NOMO-1 treated with DMSO at 0.1 percent for 48 hours (cell line): Measurements from ENCODE around the gene TWIST2.
A peak's percentile ranks its signal among the peaks of the same experiment; 100 is the strongest.

ENCODE experiments used
- DNase-seq: peaks from one replicate; lab custom pipeline; 2025; ENCODE audit not compliant: unreplicated experiment; lab: John Stamatoyannopoulos, UW

Gene TWIST2

GRCh38 chr2:238855891-238856580, 8.2 kb downstream of the TWIST2 start:
- no peak for DNase-seq

DNA sequence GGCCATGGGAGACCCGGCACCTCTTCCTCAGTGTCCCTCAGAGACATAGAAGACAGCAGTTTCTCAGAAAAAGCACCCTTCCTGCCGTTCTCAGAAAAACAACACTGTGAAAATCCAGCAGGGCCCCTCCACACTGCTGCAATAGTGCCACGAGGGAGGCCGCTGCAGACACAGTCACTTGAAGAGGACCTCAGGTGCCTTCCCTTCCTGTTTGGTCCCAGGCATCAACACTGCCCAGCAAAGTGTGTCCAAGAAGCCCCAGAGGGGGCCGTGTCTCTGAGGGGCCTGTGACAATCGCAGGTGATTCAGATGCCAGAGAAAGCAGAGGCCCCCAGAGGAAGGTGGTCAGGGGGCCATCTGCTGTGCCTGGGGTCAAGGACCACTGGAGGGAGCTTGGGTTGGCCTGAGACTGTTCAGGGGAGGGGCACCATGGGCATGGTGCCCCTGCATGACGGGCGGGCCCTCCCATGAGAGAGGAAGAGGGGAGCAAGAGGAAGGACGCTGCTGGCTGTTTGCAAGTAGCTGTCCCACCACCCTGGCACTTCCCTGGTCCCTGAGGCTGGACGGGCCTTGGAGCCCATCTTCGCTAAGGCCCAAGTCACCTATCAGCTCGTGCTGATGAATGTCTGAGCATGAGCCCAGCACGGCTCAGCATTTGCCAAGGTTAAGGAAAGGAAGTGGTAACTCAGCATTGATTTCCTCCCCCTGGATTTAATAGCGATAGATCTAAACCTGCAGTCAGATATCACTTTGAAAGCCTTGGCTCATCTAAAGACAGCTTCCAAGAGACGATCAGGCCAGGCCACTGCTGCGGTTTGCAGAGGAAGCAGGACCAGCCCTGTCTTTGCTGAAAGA, 9.1 kb downstream of the TWIST2 start:
- DNase-seq: no peak

DNA sequence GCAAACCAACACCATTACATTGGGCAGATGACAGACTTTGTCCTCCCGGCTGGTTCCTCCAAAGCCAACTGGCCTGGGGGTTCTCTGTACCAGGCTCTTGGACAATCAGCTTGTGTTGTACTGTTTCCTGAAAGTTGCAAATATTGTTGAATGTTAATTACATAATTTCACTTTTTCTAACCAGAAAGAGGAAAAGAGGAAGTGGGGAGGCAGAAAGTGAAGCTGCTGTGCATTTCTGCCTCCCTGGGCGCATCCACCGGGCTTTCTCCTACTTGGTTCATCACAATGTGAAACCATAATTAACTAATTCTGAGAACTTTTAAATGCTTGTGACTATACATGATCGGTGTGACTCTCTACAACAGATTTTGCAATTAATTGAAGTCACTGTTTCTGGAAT, 10.1 kb downstream of the TWIST2 start:
- DNase-seq: peak; percentile 94

GRCh38 chr2:238859636-238860347, 11.9 kb downstream of the TWIST2 start:
- no peak for DNase-seq

GRCh38 chr2:238861013-238861730, 13.3 kb downstream of the TWIST2 start:
- DNase-seq: no peak

GRCh38 chr2:238861766-238862315, 14.0 kb downstream of the TWIST2 start:
- DNase-seq: no peak

DNA sequence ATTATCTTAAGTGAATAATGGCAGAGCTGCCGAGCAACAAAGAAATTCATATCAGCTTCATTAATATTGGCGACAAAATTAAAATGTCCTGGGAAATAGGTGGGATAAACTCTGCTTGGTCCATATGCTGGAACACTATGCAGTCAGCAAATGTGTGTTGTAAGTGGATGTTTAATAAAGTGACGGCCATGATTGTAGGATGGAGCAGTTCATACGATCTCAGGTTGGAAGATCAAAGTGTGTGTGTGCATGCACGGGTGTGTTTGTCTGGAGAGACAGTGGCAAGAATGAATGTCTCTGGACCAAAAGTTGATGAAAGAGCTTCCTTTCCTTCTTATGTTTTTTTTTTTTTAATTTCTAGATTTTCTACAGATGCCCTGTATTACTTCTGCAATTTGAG, 14.8 kb downstream of the TWIST2 start:
- DNase-seq: no peak

GRCh38 chr2:238863231-238863630, 15.3 kb downstream of the TWIST2 start:
- DNase-seq: no peak

- DNase-seq: no peak
These were observed 15.9 kb downstream of the TWIST2 start for GRCh38 chr2:238863749-238864206.

GRCh38 chr2:238864207-238865014, 16.5 kb downstream of the TWIST2 start:
- DNase-seq: peak; percentile 86

- DNase-seq: no peak
These were observed 17.3 kb downstream of the TWIST2 start for GRCh38 chr2:238865015-238865719.

GRCh38 chr2:238865744-238866355, 18.0 kb downstream of the TWIST2 start:
- DNase-seq: no peak

GRCh38 chr2:238866656-238867277, 18.9 kb downstream of the TWIST2 start:
- DNase-seq: no peak

- DNase-seq: no peak
These were observed 20.2 kb downstream of the TWIST2 start for GRCh38 chr2:238868067-238868524.

DNA sequence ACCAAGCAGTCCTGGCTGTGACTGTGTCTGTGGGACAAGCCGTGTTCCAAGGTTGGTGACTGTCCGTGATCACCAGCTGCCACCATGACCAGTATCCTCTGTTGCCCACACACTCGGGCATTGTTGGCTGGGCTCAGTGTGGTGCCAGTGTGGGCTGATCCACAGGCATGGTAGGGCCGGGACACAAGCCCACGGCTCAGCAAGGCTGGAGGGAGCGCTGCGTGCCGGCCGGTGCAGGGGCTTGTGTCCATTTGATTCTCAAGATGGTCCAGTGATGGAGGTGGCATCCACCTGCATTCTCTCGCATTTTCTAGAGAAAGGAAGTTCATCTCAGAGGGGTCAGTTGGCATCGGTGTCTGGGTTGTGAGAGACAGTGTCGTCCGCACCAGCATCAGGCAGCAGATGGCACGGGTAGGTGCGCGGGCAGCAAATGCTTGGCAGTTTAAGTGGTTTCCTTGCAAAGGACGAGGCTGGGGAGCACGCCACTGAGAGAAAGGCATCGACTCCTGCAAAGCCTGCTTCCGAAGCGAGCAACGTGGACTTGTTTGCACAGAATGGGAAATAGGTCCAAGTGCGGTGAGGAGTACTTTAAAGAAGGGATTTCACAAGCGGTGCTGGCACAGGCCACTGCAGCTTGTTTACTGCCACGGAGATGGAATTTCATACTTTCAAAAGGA, 20.9 kb downstream of the TWIST2 start:
- no peak for DNase-seq

- peak; percentile 25 for DNase-seq
These were observed 21.6 kb downstream of the TWIST2 start for GRCh38 chr2:238869293-238870124.

DNA sequence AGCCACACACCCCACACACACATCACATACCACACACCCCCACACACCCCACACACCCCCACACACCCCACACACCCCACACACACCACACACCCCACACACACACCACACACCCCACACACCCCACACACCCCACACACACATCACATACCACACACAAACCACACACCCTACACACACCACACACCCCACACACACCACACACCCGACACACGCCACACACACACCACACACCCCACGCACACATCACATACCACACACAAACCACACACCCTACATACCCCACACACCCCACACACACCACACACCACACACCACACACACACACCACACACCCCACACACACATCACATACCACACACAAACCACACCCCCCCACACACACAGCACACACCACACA, 22.4 kb downstream of the TWIST2 start:
- no peak for DNase-seq
